ENCODE results near the gene CYTH3. TPM values are rescaled to one million over a fixed set of nuclear protein-coding genes. Genes with fewer than 3 reads are reported as not detected.

Gene CYTH3
- total and polyA plus RNA-seq, 2 of the 13 experiments (the other 11 are each of a cell fraction or from before 2014, with no cell fraction given): 3.1 to 3.8 TPM

GRCh38 chr7:6182993-6183392 lies 89.4 kb downstream of the CYTH3 start (continued):
- TF ChIP-seq CHD2 (IDR thresholded peaks at IDR 0.05; ENCODE audit: low read depth, low read length) (no peak), SETDB1 (CRISPR knock-in tag; IDR thresholded peaks at IDR 0.05; ENCODE audit: borderline replicate concordance) (no peak), CC2D1A (CRISPR knock-in tag; IDR thresholded peaks at IDR 0.05) (no peak), HIC2 (CRISPR knock-in tag; IDR thresholded peaks at IDR 0.05; ENCODE audit: low read depth) (no peak)

- Histone ChIP-seq H3K27me3 (ENCODE audit: control insufficient read depth in 1 of 2, insufficient read depth in 2 of 2, low read length in 2 of 2) (no peaks in the 10 kb centered on the region), H3K9ac (ENCODE audit: insufficient read depth, low read depth, low read length) (no peak overlapping the region), H3K4me1 (ENCODE audit: insufficient read depth, low read length) (no peaks in the 10 kb centered on the region), H3K36me3 (replicated peaks in 1 of 2; ENCODE audit: control insufficient read depth in 1 of 2, insufficient read depth in 2 of 2, low read length in 2 of 2) (no peaks in the 10 kb centered on the region), H4K20me1 (ENCODE audit: insufficient read depth, low read length) (no peaks in the 10 kb centered on the region), H3K4me2 (ENCODE audit: low read depth, low read length) (no peak overlapping the region), H3K4me3 (replicated peaks in 1 of 3; ENCODE audit: insufficient read depth in 1 of 3, low read depth in 2 of 3, low read length in 3 of 3) (no peak overlapping the region), H2AFZ (ENCODE audit: low read length) (no peak overlapping the region), H3K79me2 (ENCODE audit: insufficient read depth, low read length) (no peaks in the 10 kb centered on the region), H3K9me3 (ENCODE audit: low read length) (no peaks in the 10 kb centered on the region), H3K27ac (ENCODE audit: extremely low read length, insufficient read depth, low read length) (no peak overlapping the region)
- no TSS peak for BruUV-seq (replicated peaks)
- TF ChIP-seq ZNF891 (CRISPR knock-in tag; IDR thresholded peaks at IDR 0.05) (no peak), ZNF773 (CRISPR knock-in tag; IDR thresholded peaks at IDR 0.05; ENCODE audit: borderline replicate concordance) (no peak), ATF3 (CRISPR knock-in tag; IDR thresholded peaks at IDR 0.05) (no peak), ZBTB25 (CRISPR knock-in tag; IDR thresholded peaks at IDR 0.05) (no peak), ATF2 (CRISPR knock-in tag; IDR thresholded peaks at IDR 0.05) (no peak), ZNF800 (CRISPR knock-in tag; IDR thresholded peaks at IDR 0.05) (no peak)
- intact Hi-C loops (cut with micrococcal nuclease; ENCODE audit: unreplicated experiment): no loop called here
- POLR2A ChIA-PET: no interaction called here
- no peak for FAIRE-seq
- CTCF ChIA-PET (ENCODE audit: low intra/inter-chr PET ratio, low total read pairs): no interaction called here
- no peak for DNase-seq (ENCODE audit: low spot score)
- no peak for ATAC-seq
- WGBS (ENCODE audit: low lambda C conversion rate): 84% methylated on average over 1 of the region's 1 CpG
- in situ Hi-C loops (cut with HindIII; ENCODE audit: extremely low pct_ligation_motif_present, low pct_unique_long_range_greater_than_20kb): no loop called here
Observed at GRCh38 chr7:6181136-6181535, 91.3 kb downstream of the CYTH3 start.
